Activated CD8-positive, alpha-beta memory T cell treated with anti-CD3 and anti-CD28 coated beads for 4 hours (primary cell): Measurements from ENCODE around the gene TGFB2.

Experiments used
- DNase-seq, 2 donors: peaks; one replicate each; pipeline ENCODE4 v3.0.0-alpha.2; 2020; ENCODE audit warnings: low read depth in 2 of 2

The TGFB2 gene

DNA sequence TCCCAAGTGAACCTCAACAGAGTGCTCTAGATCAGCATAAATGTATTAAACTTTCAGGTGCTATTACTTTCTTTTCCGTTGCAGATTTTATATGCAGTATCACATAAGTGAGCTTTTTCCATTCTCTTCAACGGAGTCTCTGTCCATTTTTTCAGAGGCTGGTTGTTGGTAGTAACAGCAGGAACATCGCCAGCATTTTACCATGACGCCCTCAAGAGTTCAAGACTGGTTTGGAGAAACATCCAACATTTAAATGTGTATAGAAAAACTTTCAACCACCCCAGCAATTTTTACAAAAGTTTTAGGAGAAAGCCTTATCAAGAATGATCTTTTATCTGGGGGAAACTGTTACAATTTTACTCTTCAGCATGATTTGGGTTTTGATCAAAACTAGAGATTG lies 117.0 kb downstream of the TGFB2 start:
- no peak for DNase-seq

DNA sequence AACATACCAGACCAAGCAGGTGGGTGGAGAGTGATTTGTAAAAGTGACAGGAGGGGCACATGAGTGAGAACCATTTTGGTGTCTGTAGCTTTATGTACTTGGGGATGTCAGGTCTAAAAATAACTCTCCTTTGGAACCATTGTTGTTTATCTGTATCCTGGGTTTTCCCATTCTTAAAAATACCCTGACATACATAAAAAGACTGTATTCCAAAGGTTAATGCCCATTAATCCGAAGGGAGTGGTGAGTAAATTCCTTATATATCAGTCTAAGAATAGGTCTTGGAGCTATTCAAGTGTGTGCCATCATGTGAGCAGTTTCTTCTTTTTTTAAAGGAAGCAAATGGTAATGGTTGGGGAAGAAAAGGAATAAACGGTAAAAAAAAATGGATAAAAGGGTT lies 117.5 kb downstream of the TGFB2 start:
- no peak for DNase-seq

DNA sequence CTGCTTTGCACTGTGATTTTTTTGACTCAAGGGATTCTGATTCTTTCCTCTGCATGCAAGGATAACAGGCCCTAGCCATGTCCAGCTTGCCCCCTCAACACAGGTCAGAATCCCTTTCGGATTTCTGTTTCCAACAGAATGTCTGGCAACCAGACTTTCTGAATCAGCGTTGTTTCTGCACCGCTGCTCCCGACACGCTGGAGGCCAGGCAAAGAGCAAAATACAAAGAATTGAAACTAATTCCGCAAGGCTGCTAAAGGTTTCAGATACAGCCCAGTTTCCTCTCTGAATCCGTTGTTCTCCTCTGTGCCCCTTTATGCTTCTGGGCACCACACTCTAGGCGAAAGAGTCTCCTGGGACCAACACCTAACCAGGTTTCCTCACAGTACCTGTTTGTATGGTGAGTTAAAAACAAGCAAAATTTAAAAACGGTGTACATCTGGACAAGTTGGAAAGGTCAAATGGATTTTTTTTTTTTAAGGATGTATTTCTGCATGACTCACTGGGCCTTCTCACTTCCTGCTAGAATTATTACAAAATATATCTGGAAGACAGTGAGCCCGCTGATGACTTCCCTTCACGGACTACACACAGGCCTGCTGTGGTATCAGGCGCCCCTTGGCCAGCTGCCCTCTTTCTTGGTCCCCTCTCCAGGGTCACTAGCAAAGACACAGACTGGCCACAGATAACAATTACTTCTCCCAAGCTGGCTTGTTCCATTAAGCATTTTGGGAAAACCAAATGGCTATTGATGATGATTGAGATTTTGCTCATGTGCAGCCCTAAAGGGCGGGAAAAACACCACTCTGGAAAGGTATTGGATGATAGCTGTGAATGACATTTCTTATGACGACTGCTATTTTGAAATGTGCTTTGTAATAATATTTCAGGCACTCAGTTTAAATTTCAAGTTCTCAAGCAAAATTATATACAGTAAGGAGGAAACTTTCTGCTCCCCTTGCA lies 118.3 kb downstream of the TGFB2 start:
- DNase-seq: no peak

DNA sequence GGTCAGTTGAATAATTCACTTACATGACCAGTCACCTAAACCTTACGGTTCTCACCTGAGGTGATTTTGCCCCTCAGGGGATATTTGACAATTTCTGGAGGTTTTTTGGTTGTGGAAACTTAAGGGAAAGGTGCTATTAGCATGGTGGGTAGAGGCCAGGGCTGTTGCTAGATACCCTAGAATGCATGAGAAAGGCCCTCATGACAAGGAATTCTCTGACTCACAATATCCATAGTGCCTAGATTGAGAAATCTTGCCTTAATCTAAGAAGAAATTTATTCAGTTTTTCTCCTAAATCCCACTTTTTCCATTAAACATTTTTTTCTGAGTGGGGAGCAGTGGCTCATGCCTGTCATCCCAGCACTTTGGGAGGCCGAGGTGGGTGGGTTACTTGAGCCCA lies 119.7 kb downstream of the TGFB2 start:
- DNase-seq: no peak

DNA sequence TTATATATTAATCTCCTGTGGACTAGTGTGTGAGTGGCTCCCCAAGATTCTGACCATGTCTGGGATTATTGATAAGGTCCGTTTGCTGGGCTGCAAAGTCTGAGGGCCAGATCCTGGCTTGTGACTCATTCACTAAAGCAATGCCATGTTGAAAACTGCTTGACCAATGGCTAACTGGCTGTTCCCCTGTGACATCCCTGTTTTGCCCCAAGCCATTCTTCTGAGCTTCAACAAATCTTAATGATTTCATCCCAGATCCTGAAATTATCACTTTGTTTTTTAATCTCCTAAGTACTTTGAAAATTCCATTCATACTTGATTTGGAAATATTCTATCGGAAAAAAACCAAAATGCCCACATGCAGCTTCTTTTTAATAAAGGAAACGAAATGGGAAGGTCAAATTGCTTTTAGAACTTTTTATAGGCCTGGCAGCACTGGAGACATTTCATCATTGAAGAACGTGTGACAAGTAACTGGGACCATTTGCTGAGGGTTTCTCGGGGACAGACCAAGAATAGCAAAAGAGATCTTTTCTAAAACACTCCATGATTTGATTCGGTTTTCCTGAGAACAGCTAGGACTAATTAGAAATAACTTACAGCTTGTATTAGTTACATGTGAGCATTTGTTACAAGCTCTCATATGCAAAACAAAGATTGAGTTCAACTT lies 121.3 kb downstream of the TGFB2 start:
- no peak for DNase-seq

DNA sequence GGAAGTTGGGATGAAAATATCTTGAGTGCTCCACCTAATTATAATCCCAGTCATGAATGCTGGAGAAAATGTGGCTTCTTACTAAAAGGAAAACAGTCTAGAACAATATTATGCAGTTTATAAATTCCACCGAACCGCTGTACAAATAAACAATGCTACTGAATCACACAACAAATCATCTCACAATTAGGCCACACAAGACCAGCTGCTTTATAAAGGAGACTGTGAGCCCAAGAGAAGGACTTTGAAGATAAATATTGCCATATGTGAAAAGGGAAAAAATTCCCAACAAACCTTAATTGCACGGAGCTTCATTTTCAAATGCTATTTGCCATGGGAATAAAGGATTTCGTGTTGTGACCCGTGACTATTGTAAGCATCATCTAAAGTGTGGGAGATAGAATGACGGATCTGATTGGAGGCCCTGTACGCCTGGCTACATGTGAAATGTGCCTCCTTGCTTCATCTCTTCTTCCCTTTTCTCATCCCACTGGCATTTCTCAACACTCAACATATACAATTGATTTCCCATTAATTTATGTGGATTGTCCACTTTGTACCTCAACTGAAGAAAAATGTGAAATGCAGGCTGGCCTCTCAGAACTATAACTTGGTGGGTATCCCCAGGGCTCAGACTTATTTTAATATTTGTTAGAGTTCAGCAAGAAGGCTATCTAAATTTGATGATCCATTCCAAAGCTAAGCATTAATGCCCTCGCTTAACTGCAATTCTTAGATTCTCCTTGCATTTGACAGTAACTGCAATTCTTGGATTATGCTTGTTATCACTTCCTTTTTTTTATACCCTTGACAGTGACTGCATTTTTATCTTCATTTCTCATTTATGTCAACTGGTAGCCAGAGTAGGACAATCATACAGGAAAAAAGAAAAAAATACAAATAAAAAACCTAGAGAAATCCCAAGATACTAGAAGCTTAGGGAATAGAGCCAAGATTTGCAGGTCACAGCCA lies 122.3 kb downstream of the TGFB2 start:
- no peak for DNase-seq

DNA sequence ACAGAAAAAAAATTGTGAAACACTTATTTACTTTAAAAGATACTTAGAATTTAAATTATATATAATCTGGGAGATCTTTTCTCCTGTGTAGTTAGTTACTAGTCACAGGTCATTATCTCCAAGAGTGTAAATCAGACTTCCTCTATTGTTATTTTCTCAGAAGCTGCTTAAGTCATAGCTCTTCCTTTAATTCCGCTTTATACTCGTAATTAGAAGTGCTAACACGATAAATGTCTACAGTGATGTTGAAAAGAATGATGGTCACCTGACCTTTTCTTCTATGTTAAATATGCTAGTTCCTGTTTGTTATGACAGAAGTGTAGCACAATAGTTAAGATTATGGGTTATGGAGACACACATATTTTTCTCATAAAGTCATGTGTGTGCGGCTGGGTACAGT lies 123.6 kb downstream of the TGFB2 start:
- DNase-seq: no peak

DNA sequence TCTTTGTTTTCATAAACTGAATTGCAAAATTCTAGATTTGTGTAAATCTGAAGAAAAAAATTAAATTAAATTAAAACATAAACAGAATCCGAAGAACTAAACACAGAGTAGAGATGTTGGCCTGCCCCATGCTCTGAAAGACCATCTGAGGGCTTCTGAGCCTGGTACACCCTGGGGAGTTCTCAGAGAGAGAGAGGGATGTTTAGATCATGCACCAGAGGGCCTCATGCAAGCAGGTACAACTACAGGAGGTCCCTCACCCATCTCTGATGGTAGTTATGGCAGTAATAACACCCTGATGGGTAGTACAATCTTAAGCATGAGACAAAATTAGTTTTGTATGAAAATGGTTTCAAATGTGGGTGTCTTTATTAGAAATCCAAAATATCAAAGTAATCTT lies 127.7 kb downstream of the TGFB2 start:
- no peak for DNase-seq

DNA sequence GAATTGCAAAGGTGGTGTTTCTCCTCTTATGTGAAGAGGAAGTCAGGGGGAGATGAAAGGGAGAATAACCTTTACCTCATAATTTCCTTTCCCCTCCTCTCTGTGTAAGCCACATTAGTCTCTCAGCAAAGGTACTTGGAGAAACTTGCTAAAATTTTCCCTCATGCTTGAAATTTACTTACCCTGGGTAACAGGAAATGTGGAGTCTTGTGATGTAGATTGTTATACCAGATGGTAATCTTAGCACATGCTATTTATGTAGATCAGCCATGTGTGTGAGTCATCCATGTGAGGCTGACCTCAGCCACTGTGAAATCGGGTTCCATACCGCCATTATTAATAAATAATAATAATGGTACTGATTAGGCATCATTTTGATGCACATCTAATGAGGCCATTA lies 128.4 kb downstream of the TGFB2 start:
- no peak for DNase-seq

DNA sequence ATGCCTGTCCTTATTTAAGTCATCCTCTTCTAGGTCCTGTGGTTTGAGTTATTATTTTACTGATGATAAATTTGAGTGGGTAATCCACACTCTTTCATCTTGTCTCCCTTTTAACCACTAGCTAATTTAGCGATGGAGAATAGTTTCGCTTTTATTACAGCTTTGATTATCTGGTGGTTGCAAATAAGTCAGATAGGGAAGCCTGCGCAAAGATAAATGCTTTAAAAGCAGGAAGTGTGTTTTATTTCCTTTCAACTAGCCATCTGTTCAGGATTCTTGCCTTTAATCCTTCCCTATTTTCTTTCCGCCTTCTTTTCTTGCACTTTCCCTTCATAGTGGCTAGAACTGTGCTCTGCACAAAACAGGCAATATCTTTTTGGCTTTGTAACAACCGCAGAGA lies 129.0 kb downstream of the TGFB2 start:
- no peak for DNase-seq

DNA sequence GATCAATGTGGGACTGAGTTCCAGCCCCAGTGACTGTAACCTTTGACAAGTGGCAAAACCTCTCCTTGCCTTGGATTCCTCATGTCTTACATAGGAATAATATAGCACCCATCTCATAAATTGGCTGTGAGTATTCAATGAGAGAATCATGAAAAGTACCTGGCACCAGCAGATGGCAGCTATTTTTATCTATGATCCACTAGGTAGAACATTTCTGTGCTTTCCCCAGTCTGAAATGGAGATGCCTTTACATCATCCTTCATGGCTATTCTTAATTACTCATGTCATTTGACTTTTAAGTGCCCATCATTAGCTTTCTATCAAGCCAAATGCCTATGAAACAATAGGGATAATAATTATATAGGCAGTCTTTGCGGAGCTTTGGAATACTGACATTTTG lies 130.1 kb downstream of the TGFB2 start:
- no peak for DNase-seq

DNA sequence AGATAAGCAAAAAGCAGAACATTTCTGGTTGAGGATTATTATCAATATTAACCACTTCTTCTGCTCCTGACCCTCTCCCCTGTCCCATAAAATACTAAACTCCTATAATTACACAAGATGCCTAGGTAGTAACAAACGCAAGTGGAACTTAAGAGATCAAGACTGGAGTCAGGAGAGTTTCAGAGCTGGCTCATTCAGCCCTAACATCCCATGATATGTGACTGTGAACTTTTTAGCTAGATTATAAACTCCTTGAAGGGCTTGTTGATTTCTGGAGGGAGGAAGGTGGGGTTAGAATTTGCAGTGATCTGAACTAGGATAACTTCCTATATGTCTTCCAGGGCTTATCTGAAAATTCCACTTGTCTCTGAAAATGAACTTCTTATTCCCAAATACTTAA lies 130.6 kb downstream of the TGFB2 start:
- no peak for DNase-seq

DNA sequence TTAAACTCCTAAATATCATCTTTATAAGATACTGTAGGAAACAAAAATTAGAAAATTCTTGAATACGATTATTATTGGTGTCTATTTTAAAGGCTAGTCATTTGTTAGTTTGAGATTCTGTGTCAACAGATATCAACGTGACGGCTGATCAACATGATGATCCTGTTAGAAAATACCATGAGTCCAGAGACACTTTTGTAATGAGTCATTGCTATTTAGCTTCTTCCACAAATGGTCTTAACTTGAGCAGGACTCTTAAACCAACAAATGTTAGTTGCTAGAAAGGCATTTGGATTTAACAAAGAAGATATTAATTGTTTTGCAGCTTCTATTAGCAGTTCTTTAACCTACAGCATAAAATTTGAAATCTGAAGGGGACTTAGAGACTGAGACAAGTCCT lies 131.2 kb downstream of the TGFB2 start:
- DNase-seq: no peak

DNA sequence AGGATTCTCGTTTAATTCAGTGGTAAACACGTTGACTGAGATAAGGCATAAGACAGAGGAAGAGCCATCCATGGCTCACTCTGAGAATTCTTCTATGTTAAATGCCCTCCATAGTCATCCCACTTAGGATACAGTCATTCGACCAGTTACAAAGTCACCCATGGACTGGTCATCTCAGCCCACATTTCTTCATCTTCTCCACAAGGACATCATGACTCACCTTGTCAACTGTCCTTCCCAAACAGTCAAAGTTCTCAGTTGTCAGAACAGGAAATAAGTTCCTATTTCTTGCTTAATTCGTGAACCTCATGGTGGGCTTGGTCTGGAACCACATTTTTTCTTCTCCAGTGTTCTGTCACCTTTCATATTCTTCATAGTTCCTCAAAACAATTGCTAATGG lies 133.2 kb downstream of the TGFB2 start:
- no peak for DNase-seq

DNA sequence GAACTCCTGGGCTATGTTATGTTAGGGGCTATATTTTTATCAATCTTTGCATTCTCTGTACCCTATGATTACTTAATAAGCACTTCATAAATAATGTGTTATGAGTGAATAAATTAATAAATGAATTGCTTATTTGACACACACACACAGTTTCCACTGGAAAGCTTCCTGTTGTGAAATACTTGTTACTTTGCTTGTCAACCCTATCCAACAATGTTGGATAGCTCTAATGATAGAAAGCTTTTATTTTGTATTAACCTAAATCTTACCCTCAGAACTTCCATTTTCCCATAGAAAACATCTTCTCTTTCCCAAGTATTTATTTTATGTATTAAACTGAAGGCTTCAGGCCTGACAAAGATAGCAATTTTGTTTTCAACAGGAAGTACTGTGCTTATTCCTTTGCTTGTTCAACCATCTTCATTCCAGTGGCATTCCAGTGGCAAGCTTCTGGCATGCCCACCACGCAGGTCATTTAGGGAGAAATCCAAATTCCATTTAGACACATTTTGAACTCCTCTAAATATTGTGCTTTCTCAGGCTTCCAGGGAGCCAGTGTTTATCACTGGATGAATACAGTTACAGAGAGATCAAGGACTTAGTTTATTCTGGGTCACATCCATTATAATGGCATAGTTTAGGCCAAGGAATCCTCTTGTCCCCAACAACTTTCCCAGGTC lies 134.4 kb downstream of the TGFB2 start:
- DNase-seq: no peak

DNA sequence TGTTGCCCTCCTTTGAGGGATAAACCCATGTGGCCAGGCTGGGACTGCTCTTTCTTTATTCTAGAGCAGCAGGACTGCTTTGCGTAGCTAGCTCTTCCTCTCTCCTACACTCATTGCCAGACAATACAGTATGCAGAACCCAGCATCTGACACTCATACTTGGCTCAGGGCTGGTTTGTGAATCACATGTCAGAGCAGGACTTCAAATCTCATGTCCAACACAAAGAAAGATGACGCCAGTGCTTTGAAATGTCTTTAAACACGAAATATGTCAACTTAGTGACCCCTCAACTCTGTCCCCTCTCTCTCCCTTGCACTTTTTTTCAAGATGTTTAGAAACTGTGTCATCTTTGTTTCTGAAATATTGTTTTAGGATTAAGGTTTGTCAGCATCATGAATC lies 135.0 kb downstream of the TGFB2 start:
- no peak for DNase-seq

DNA sequence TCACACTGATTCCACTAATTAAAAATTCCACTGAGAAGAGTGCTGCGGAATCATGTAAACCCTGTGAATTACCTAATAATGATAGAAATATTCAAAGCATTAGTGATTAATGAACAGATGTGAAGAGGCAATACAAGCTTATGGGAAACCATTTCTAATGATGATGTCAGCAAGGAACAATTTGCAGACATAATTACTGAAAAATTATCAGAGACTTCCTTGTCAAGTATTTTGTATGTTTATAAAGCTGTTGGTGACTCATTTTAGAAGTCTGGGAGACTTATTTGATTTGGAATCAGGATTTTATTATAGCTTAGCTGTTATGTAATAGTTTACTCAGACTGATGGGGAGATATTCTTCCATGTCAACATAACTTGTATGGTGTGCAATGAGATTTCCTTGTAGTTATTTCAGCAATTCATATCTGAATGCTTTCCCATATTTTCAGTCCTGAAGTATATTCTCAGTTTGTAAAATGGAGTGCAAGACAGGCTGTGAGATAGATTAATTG lies 135.5 kb downstream of the TGFB2 start:
- no peak for DNase-seq

DNA sequence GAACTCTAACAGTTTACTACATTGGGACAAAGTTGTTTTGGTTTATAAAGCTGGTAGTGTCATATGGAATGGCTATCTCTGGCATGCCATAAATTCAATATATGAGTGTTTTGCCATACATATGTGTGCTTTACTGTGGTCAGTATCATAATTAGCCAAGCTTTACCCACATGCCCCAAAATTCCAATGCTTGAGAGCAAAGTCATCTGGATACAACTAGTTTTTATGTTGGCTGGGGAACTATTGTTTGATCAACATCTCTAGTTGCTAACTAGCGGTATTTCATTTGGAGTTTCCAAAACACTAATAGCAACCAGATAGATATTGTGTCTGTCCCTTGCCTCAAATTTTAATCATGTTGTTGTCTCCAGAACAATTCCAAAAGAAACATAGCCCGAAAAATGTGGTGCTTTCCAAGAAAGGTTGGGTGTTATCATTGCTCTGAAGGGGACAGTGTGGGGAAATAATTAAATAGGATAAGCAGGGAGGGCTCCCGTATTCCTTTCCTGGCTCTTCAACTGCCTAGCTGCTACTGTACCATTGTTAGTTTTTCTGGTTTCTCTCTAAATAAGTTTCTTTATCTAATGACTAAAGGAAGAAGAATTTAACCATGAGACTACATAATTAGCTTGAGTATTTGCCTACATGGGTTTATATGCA lies 136.1 kb downstream of the TGFB2 start:
- no peak for DNase-seq

DNA sequence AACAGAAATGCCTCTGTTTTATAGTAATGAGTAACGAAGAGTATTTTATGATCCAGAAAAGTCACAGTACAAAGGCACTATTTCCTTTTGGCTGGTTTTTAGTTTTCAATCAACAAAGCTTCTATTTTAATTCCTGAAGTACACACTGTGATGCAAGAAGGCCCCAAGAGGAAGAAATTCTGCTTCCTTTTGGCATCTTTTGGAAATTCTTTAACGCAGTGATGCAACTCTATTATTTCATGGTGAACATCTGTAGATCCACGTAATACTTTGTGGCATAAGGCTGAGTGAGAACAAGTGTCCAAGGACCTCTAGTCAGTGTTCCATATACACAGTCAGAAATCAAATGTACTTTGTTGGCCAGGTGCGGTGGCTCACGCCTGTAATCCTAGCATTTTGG lies 137.5 kb downstream of the TGFB2 start:
- no peak for DNase-seq

DNA sequence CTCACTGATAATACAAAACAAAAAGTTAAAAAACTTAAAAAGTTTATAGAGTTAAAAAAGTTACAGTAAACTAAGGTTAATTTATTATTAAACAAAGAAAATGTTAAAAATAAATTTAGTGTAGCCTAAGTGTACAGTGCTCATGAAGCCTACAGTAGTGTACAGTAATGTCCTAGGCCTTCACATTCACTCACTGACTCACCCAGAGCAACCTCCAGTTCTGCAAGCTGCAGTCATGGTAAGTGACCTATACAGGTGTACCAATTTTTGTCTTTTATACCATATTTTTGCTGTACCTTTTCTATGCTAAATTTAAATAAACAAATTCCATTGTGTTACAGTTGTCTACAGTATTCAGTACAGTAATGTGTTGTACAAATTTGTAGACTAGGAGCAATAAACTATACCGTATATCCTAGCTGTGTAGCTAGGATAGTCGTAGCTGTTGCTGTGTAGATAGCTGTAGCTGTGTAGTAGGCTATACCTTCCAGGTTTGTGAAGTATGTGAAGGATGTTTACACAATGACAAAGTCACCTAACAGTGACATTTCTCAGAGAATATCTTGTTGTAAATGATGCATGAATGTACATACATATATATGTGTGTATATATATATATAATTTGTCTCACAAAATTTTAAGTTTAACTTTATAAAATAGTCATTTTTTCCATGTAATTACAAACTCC lies 140.2 kb downstream of the TGFB2 start:
- no peak for DNase-seq
